ENCODE measurements around the gene UNC45A. TPM values are rescaled to one million over a fixed set of nuclear protein-coding genes. Genes with fewer than 3 reads are reported as not detected.

The UNC45A gene
- total and polyA plus RNA-seq, 5 donors, result 24.0 to 32.8 (median 28.4) TPM

DNA sequence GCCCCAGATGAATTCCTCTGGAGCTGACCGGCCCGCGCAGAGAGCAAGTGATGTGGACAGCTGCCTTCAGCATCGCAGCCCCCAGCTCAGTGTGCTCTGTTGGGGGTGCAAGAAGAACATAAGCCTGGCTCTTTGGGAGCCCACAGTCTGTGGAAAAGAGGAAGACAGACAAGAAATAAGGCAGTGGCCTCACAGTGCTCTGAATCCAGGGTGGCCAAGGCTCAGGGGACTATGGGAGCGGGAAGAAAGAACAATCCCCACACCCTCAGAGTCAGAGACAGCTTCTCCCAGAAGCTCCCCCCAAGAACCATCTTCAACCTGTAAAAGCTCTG, 2.5 kb upstream of the UNC45A start:
- 16% methylated on average over 5 of the region's 5 CpGs for WGBS
- ATAC-seq (no peak), DNase-seq (no peak)
- no peak overlapping the region for H3K4me3 ChIP-seq (ENCODE audit: low read length)
- H3K27me3 ChIP-seq (ENCODE audit: control insufficient read depth, insufficient read depth), result no peaks in the 10 kb centered on the region
- H3K9me3 ChIP-seq (ENCODE audit: control insufficient read depth, low read length), result no peaks in the 10 kb centered on the region
- intact Hi-C loops (cut with DNase I), result no loop called here
- peaks cover 10% of the 10 kb centered on the region for H3K4me1 ChIP-seq (ENCODE audit: control insufficient read depth, insufficient read depth, low read length)
- H3K27ac ChIP-seq (ENCODE audit: low read length), result peak overlapping the region; percentile 48

DNA sequence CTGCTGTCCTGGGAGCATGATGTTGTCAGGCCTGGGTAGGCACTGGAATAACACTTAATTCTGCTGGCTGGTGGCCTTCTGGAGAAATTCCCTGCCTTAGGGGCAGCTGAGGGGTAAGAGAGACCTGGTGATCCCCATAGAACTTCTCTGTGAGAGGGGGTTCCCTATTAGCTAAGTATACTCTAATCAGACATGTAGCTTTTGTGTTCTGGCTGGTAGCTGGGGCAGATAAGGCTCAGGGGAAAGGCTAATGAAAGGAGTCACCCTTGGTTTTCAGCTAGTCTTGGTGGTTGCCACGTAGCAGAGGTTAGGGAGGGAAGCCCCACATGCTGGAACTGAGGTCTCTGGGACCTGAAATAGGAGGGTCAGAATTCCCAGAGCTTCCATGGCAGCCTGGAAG, 1.8 kb upstream of the UNC45A start:
- ATAC-seq (no peak), DNase-seq (no peak)
- no peak overlapping the region for H3K4me3 ChIP-seq (ENCODE audit: low read length)
- intact Hi-C loops (cut with DNase I), result no loop called here
- peaks cover 10% of the 10 kb centered on the region for H3K4me1 ChIP-seq (ENCODE audit: control insufficient read depth, insufficient read depth, low read length)
- 72% methylated on average over 1 of the region's 1 CpG for WGBS
- no peak overlapping the region for H3K27ac ChIP-seq (ENCODE audit: low read length)
- H3K9me3 ChIP-seq (ENCODE audit: control insufficient read depth, low read length), result no peaks in the 10 kb centered on the region
- no peaks in the 10 kb centered on the region for H3K27me3 ChIP-seq (ENCODE audit: control insufficient read depth, insufficient read depth)

DNA sequence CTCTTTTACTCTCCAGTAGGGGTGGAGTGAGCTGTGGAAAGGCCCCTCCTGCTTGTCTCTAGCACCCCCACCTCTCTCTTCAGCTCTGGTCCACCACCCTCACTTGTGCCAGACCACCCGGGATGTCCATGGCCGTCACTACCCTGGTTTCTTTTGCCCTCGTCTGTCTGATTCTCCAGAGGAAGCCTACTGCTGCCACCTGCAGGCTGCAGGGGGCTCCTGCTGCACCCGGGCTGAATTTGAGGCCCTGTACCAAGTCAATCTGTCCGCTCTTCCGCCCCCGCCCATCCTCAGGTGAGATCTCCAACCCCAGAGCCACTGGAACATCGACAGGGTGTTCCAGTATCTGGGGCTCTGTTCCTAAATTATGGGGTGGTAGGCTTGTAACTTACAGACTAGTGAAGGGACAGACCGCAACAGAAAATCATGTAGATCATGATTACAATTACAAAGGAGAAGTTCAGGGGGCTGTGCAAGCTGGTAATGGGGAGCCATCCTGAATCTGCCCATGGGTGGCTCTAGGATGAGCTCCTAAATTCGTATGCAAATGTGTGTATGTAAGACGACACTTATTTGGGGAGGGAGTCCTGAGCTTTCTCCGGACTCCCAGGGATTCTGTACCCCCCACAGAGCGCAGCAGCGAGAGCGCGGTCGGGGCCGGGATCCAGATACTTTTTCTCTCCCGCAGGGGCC, 683 bp upstream of the UNC45A start:
- Histone ChIP-seq H3K4me3 (ENCODE audit: low read length) (peak overlapping the region; percentile 72), H3K9me3 (ENCODE audit: control insufficient read depth, low read length) (no peaks in the 10 kb centered on the region), H3K4me1 (ENCODE audit: control insufficient read depth, insufficient read depth, low read length) (peaks cover 10% of the 10 kb centered on the region), H3K27me3 (ENCODE audit: control insufficient read depth, insufficient read depth) (no peaks in the 10 kb centered on the region), H3K27ac (ENCODE audit: low read length) (peak overlapping the region; percentile 6)
- ATAC-seq, result peak; percentile 47 to 52
- peak; percentile 85 to 94 (median 92) for DNase-seq
- 1% methylated on average over 19 of the region's 19 CpGs for WGBS
- intact Hi-C loops (cut with DNase I), result no loop called here

DNA sequence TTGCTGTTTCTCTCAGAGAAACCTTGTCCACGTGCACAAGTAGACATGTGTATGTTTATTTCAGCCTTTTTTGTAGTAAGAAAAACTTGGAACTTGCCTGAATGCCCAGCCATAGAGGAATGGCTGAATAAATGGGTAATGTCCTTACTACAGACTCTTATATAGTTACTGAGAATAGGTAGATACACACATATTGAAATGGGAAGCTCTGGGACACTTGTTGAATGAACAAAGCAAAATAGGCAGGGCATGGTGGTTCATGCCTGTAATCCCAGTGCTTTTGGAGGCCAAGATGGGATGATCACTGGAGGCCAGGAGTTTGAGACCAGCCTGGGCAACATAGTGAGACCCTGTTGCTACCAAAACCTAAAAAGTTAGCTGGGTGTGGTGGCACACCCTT, 1.7 kb downstream of the UNC45A start:
- intact Hi-C loops (cut with DNase I), result loop anchor here in 1 of 4 donors (5.0 kb wide), 1 partner anchor 35 kb away; the partner anchor contains the start of gene MAN2A2
- Histone ChIP-seq H3K4me1 (ENCODE audit: control insufficient read depth, insufficient read depth, low read length) (peaks cover 10% of the 10 kb centered on the region), H3K27ac (ENCODE audit: low read length) (no peak overlapping the region), H3K27me3 (ENCODE audit: control insufficient read depth, insufficient read depth) (no peaks in the 10 kb centered on the region), H3K9me3 (ENCODE audit: control insufficient read depth, low read length) (no peaks in the 10 kb centered on the region), H3K4me3 (ENCODE audit: low read length) (no peak overlapping the region)
- DNase-seq (no peak), ATAC-seq (no peak)
- WGBS, result 80% methylated on average over 1 of the region's 1 CpG

DNA sequence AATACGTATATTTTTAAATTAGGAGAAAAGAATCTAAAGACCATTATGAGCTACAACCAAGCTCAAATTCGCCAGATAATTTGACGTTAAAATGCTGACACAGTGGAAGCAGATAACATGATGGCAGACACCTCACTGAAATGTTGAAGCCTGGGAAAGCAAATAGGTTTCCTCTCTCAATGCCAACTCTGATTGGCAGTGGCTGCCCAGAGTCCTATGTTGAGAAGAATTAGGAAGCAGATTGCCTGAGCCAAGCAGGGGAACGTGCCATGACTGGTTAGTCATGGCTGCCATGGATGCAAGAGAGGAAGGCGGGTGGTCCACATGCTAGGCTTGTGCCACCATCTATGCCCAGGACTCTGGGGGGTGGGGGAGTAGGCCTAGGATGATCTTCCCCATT, 3.2 kb downstream of the UNC45A start:
- Histone ChIP-seq H3K9me3 (ENCODE audit: control insufficient read depth, low read length) (no peaks in the 10 kb centered on the region), H3K27ac (ENCODE audit: low read length) (no peak overlapping the region), H3K27me3 (ENCODE audit: control insufficient read depth, insufficient read depth) (no peaks in the 10 kb centered on the region), H3K4me3 (ENCODE audit: low read length) (no peak overlapping the region), H3K4me1 (ENCODE audit: control insufficient read depth, insufficient read depth, low read length) (peaks cover 10% of the 10 kb centered on the region)
- DNase-seq (peak in 1 of 3 donors; percentile 37), ATAC-seq (no peak)
- intact Hi-C loops (cut with DNase I), result loop anchor here in 1 of 4 donors (5.0 kb wide), 1 partner anchor 36 kb away; the partner anchor contains the start of gene MAN2A2
- 91% methylated on average over 5 of the region's 5 CpGs for WGBS

DNA sequence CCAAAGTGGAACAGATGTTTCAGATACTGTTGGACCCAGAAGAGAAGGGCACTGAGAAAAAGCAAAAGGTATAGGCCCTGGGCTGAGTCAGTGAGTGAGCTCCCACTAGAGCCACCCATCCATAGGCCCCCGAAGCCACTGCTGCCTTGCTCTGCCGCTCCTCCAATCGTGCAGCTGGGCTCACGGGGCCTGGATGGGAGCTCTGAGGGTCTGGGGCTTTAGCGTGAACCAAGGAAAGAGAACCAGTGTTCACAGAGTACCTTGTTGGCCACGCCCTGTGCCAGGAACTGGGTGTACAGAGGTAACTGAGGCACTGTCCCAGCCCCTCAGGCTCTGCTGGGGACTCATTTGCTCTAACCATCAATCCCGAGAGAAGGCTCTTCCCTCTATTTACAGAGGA, 4.7 kb downstream of the UNC45A start:
- no peak overlapping the region for H3K27ac ChIP-seq (ENCODE audit: low read length)
- DNase-seq (peak in 1 of 3 donors; percentile 14), ATAC-seq (no peak)
- no peak overlapping the region for H3K4me3 ChIP-seq (ENCODE audit: low read length)
- no peaks in the 10 kb centered on the region for H3K9me3 ChIP-seq (ENCODE audit: control insufficient read depth, low read length)
- WGBS, result 96% methylated on average over 7 of the region's 7 CpGs
- intact Hi-C loops (cut with DNase I), result loop anchor here in 1 of 4 donors (5.0 kb wide), 1 partner anchor 37 kb away; the partner anchor contains the start of gene MAN2A2
- H3K27me3 ChIP-seq (ENCODE audit: control insufficient read depth, insufficient read depth), result no peaks in the 10 kb centered on the region
- peaks cover 8% of the 10 kb centered on the region for H3K4me1 ChIP-seq (ENCODE audit: control insufficient read depth, insufficient read depth, low read length)

DNA sequence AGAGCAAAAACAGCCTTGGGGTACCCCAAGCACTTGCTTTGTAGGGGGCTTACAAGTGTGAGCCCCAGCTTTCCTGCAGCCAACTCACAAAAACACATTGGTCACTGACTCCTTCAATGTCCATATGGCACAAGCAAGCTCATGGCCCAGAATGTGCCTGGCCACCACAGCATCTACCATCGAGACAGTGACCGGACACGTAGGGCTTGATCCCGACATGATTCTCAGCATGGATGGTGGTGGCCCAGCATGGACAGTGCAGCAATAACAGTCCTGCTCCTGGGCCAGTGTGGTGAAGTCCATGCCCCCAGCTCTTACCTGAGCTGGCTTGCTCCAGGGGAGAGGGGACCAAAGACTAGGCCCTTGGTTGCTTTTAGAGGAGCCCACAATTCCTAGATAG, 6.0 kb downstream of the UNC45A start:
- DNase-seq (peak in 1 of 3 donors; percentile 10), ATAC-seq (no peak)
- Histone ChIP-seq H3K27me3 (ENCODE audit: control insufficient read depth, insufficient read depth) (no peaks in the 10 kb centered on the region), H3K4me3 (ENCODE audit: low read length) (no peak overlapping the region), H3K9me3 (ENCODE audit: control insufficient read depth, low read length) (no peaks in the 10 kb centered on the region), H3K27ac (ENCODE audit: low read length) (no peak overlapping the region), H3K4me1 (ENCODE audit: control insufficient read depth, insufficient read depth, low read length) (peaks cover 4% of the 10 kb centered on the region)
- intact Hi-C loops (cut with DNase I), result no loop called here
- 96% methylated on average over 4 of the region's 4 CpGs for WGBS

DNA sequence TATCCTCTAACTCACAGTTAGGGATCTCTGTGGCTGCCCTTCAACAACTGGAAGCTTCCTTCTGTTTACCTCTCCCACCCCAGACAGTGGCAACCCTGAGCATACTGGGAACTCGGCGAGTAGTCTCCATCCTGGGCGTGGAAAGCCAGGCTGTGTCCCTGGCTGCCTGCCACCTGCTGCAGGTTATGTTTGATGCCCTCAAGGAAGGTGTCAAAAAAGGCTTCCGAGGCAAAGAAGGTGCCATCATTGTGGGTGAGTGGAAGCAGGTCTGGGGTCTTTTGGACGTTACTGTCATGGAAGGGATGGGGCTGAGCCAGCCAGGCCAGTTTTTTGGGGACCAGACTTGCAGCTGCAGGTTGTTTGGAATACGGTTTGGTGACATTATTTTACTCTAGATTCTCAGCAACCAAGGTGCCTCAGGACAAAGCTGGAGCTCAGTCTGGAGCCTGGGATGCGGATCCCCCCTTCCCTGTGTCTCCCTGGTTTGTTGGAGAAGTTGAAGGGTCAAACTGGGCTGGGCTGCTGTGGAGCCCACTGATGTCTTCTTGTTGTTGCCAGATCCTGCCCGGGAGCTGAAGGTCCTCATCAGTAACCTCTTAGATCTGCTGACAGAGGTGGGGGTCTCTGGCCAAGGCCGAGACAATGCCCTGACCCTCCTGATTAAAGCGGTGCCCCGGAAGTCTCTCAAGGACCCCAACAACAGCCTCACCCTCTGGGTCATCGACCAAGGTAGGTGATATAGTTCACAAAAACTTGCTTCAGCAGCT, 7.5 kb downstream of the UNC45A start:
- no peaks in the 10 kb centered on the region for H3K4me1 ChIP-seq (ENCODE audit: control insufficient read depth, insufficient read depth, low read length)
- no peak for DNase-seq
- intact Hi-C loops (cut with DNase I), result no loop called here
- no peaks in the 10 kb centered on the region for H3K9me3 ChIP-seq (ENCODE audit: control insufficient read depth, low read length)
- no peak overlapping the region for H3K4me3 ChIP-seq (ENCODE audit: low read length)
- no peak for ATAC-seq
- no peaks in the 10 kb centered on the region for H3K27me3 ChIP-seq (ENCODE audit: control insufficient read depth, insufficient read depth)
- H3K27ac ChIP-seq (ENCODE audit: low read length), result no peak overlapping the region
- WGBS, result 92% methylated on average over 12 of the region's 12 CpGs

DNA sequence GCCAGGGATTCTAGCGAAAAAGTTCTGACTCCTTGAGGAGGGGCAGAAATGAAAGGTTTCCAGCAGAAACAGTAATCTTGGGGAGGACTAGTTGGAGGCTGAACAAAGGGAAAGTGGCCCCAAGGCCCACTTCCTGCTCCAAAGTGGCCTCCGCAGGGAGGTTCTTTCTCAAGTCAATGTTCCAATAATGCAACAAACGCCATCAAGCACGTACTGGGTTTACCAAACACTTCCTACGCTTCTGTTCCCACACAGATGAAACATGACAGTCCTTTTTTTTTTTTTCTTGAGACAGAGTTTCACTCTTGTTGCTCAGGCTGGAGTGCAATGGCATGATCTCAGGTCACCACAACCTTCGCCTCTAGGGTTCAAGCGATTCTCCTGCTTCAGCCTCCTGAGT, 10.0 kb downstream of the UNC45A start:
- WGBS, result 95% methylated on average over 7 of the region's 7 CpGs
- intact Hi-C loops (cut with DNase I), result no loop called here
- no peak overlapping the region for H3K27ac ChIP-seq (ENCODE audit: low read length)

DNA sequence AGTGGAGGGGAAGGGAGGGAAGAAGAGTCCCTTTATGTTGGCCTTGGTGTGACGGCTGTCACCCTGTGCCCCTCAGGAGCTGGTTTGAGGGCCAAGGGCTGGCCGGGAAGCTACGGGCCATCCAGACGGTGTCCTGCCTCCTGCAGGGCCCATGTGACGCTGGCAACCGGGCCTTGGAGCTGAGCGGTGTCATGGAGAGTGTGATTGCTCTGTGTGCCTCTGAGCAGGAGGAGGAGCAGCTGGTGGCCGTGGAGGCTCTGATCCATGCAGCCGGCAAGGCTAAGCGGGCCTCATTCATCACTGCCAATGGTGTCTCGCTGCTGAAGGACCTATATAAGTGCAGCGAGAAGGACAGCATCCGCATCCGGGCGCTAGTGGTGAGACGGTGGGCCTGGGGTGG, 11.5 kb downstream of the UNC45A start:
- WGBS, result 91% methylated on average over 16 of the region's 16 CpGs
- H3K27ac ChIP-seq (ENCODE audit: low read length), result no peak overlapping the region
- no peaks in the 10 kb centered on the region for H3K27me3 ChIP-seq (ENCODE audit: control insufficient read depth, insufficient read depth)
- ATAC-seq, result no peak
- DNase-seq, result peak in 1 of 3 donors; percentile 28
- H3K9me3 ChIP-seq (ENCODE audit: control insufficient read depth, low read length), result no peaks in the 10 kb centered on the region
- no peak overlapping the region for H3K4me3 ChIP-seq (ENCODE audit: low read length)
- no peaks in the 10 kb centered on the region for H3K4me1 ChIP-seq (ENCODE audit: control insufficient read depth, insufficient read depth, low read length)
- intact Hi-C loops (cut with DNase I), result no loop called here

More for the DNA sequence above, 10.0 kb downstream of the UNC45A start:
- no peaks in the 10 kb centered on the region for H3K27me3 ChIP-seq (ENCODE audit: control insufficient read depth, insufficient read depth)
- no peaks in the 10 kb centered on the region for H3K4me1 ChIP-seq (ENCODE audit: control insufficient read depth, insufficient read depth, low read length)
- no peaks in the 10 kb centered on the region for H3K9me3 ChIP-seq (ENCODE audit: control insufficient read depth, low read length)
- no peak for DNase-seq
- no peak overlapping the region for H3K4me3 ChIP-seq (ENCODE audit: low read length)
- ATAC-seq, result no peak

DNA sequence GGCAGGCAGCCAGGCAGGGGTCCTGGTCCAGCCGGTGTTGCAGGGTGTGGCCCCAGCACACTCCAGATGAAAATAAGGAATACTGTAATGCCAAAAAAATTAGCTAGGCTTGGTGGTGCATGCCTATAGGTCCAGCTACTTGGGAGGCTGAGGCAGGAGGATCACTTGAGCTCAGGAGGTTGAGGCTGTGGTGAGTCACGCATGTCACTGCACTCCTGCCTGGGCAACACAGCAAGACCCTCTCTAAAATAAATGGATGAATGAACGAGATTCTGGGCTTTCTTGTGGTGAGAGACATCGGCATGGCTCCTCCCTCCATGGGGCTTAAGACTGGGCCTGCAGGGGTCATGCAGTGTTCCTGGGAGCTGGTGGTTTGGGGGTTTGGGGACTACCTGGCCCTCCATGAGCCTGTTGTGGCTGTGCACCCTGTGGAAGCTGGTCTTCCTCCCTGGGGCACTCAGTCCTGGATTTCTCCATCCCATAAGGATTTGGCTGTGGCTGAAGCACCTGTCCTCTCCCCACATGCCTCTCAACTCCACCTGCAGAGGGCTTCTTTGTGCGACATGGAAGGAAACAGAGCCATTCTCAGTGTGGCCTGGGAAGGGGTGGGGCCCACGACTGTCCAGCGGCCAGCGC, 12.0 kb downstream of the UNC45A start:
- H3K27ac ChIP-seq (ENCODE audit: low read length), result no peak overlapping the region
- WGBS, result 90% methylated on average over 8 of the region's 8 CpGs
- no peaks in the 10 kb centered on the region for H3K4me1 ChIP-seq (ENCODE audit: control insufficient read depth, insufficient read depth, low read length)
- ATAC-seq, result no peak
- H3K9me3 ChIP-seq (ENCODE audit: control insufficient read depth, low read length), result no peaks in the 10 kb centered on the region
- H3K4me3 ChIP-seq (ENCODE audit: low read length), result no peak overlapping the region
- intact Hi-C loops (cut with DNase I), result no loop called here
- no peaks in the 10 kb centered on the region for H3K27me3 ChIP-seq (ENCODE audit: control insufficient read depth, insufficient read depth)
- DNase-seq, result no peak

All from right cardiac atrium (tissue), 5 donors.